H1 (cell line): ENCODE measurements around the gene ZNRF3. TPM values are rescaled to one million over a fixed set of nuclear protein-coding genes. Genes with fewer than 3 reads are reported as not detected.

ENCODE experiments used
- CTCF ChIA-PET: fragments of 300-600 bp; sonication (Branson Sonifier 250); formaldehyde crosslinking; loops from one replicate; lab custom pipeline; 2021; ENCODE audit not compliant: partially characterized antibody; lab: Charles Lee
- POLR2A ChIA-PET: fragments of 300-600 bp; sonication (Branson Sonifier 250); formaldehyde crosslinking; loops from one replicate; lab custom pipeline; 2021; ENCODE audit warnings: inconsistent platforms; ENCODE audit not compliant: partially characterized antibody; lab: Charles Lee
- DNase-seq, 2 experiments: peaks; one replicate each; pipeline versions ENCODE4 v3.0.0 to v3.0.0-alpha.2; 2010 to 2022; ENCODE audit warnings: low spot score in 2 of 2, low read depth in 1 of 2, mixed read lengths in 1 of 2
- FAIRE-seq: peaks from 2 replicates; lab custom pipeline; 2011; peaks lifted over from hg19 to GRCh38; lab: Jason Lieb, UNC
- H2AFZ ChIP-seq: 2 replicates; pipeline ENCODE4 v1.8.1; 2012; ENCODE audit warnings: low read length, inconsistent platforms
- H2AK5ac ChIP-seq: 2 replicates; pipeline ENCODE4 v1.6.1; 2013; ENCODE audit warnings: low read depth, low read length
- H2BK120ac ChIP-seq: replicated peaks from 2 replicates; pipeline ENCODE3; 2013; ENCODE audit warnings: low read depth, low read length, inconsistent platforms
- H2BK12ac ChIP-seq: 2 replicates; pipeline ENCODE4 v1.6.1; 2013; ENCODE audit warnings: low read depth, low read length
- H2BK15ac ChIP-seq: 2 replicates; pipeline ENCODE4 v1.6.1; 2013; ENCODE audit warnings: low read length
- H2BK20ac ChIP-seq: 2 replicates; pipeline ENCODE4 v1.6.1; 2013; ENCODE audit warnings: low read length
- H2BK5ac ChIP-seq: 2 replicates; pipeline ENCODE4 v1.6.1; 2013; ENCODE audit warnings: low read depth, low read length
- H3K14ac ChIP-seq: 2 replicates; pipeline ENCODE4 v1.6.1; 2013; ENCODE audit warnings: inconsistent platforms; ENCODE audit not compliant: insufficient read length
- H3K18ac ChIP-seq: 2 replicates; pipeline ENCODE4 v1.6.1; 2013; ENCODE audit warnings: low read length; ENCODE audit errors: extremely low read depth
- H3K23ac ChIP-seq: 2 replicates; pipeline ENCODE4 v1.6.1; 2013; ENCODE audit warnings: inconsistent platforms; ENCODE audit not compliant: insufficient read length
- H3K23me2 ChIP-seq: 2 replicates; pipeline ENCODE4 v1.6.1; 2013; ENCODE audit warnings: low read depth, low read length
- H3K27ac ChIP-seq: 2 replicates; pipeline ENCODE4 v1.6.1; 2011; ENCODE audit warnings: low read depth, low read length, inconsistent platforms
- H3K27me3 ChIP-seq, 4 experiments: replicated peaks in 1 of 4; 1 replicate in 1 of 4; 2 replicates in 3 of 4; pipeline versions ENCODE4 v1.6.1 to v1.8.1; 2011 to 2013; ENCODE audit warnings: low read length in 3 of 4, mild to moderate bottlenecking in 3 of 4, inconsistent platforms in 2 of 4, mixed read lengths in 2 of 4, moderate library complexity in 1 of 4; ENCODE audit not compliant: control insufficient read depth in 3 of 4, insufficient read depth in 3 of 4; ENCODE audit errors: extremely low read depth in 1 of 4
- H3K36me3 ChIP-seq, 4 experiments: 2 replicates each; pipeline versions ENCODE4 v1.6.1 to v1.8.1; 2011 to 2013; ENCODE audit warnings: mild to moderate bottlenecking in 4 of 4, low read length in 3 of 4, moderate library complexity in 2 of 4, control low read depth in 1 of 4, inconsistent platforms in 1 of 4; ENCODE audit not compliant: insufficient read depth in 4 of 4, control insufficient read depth in 2 of 4
- H3K4ac ChIP-seq: replicated peaks from 2 replicates; pipeline ENCODE3; 2013; ENCODE audit warnings: low read length, low read depth, mixed read lengths, inconsistent platforms; ENCODE audit not compliant: insufficient read length
- H3K4me1 ChIP-seq, 4 experiments: replicated peaks in 1 of 4; 1 replicate in 1 of 4; 2 replicates in 3 of 4; pipeline versions ENCODE4 v1.6.1 to v1.8.1; 2011 to 2013; ENCODE audit warnings: low read length in 3 of 4, inconsistent platforms in 2 of 4, mixed read lengths in 1 of 4; ENCODE audit not compliant: insufficient read depth in 4 of 4, control insufficient read depth in 3 of 4
- H3K4me2 ChIP-seq, 2 experiments: 2 replicates each; pipeline versions ENCODE4 v1.6.1 to v1.8.1; 2011 to 2013; ENCODE audit warnings: low read depth in 2 of 2, low read length in 2 of 2, control low read depth in 1 of 2, inconsistent platforms in 1 of 2, mild to moderate bottlenecking in 1 of 2; ENCODE audit not compliant: insufficient read depth in 1 of 2
- H3K4me3 ChIP-seq, 4 experiments: fragments of 200-600, 300-600 bp in 1 of 4; sonication (generic), shearing (Covaris generic), sonication (Bioruptor Twin) in 1 of 4; 2 replicates each; pipeline versions ENCODE4 v1.5.1 to v1.8.1; 2011 to 2016; ENCODE audit warnings: low read length in 4 of 4, low read depth in 3 of 4, control low read depth in 2 of 4, inconsistent platforms in 2 of 4, mild to moderate bottlenecking in 2 of 4, mixed read lengths in 1 of 4, moderate library complexity in 1 of 4; ENCODE audit not compliant: insufficient read depth in 2 of 4; ENCODE audit errors: extremely low read depth in 1 of 4
- H3K56ac ChIP-seq: replicated peaks from 2 replicates; pipeline ENCODE3; 2013; ENCODE audit warnings: low read depth, mild to moderate bottlenecking, mixed read lengths, low read length, inconsistent platforms; ENCODE audit not compliant: insufficient read length
- H3K79me1 ChIP-seq: 2 replicates; pipeline ENCODE4 v1.6.1; 2013; ENCODE audit warnings: low read depth, low read length, control low read depth
- H3K79me2 ChIP-seq, 2 experiments: 2 replicates each; pipeline versions ENCODE4 v1.6.1 to v1.8.1; 2012 to 2013; ENCODE audit warnings: low read length in 2 of 2, mild to moderate bottlenecking in 2 of 2, inconsistent platforms in 1 of 2; ENCODE audit not compliant: insufficient read depth in 2 of 2, control insufficient read depth in 1 of 2
- H3K9ac ChIP-seq, 4 experiments: replicated peaks in 1 of 4; 1 replicate in 1 of 4; 2 replicates in 3 of 4; pipeline versions ENCODE4 v1.6.1 to v1.8.1; 2011 to 2013; ENCODE audit warnings: low read depth in 3 of 4, low read length in 3 of 4, control low read depth in 2 of 4, mild to moderate bottlenecking in 2 of 4, moderate library complexity in 2 of 4, inconsistent platforms in 1 of 4; ENCODE audit errors: extremely low read depth in 1 of 4
- H3K9me3 ChIP-seq, 2 experiments: 2 replicates each; pipeline versions ENCODE4 v1.6.1 to v1.8.1; 2012 to 2013; ENCODE audit warnings: mild to moderate bottlenecking in 2 of 2, moderate library complexity in 2 of 2, control low read depth in 1 of 2, inconsistent platforms in 1 of 2, low read depth in 1 of 2, low read length in 1 of 2, mixed read lengths in 1 of 2; ENCODE audit not compliant: insufficient read depth in 2 of 2
- H4K20me1 ChIP-seq, 2 experiments: replicated peaks in 1 of 2; 2 replicates each; pipeline versions ENCODE3 to v1.8.1; 2011 to 2013; ENCODE audit warnings: inconsistent platforms in 2 of 2, low read length in 2 of 2, mild to moderate bottlenecking in 1 of 2; ENCODE audit not compliant: insufficient read depth in 2 of 2, control insufficient read depth in 1 of 2
- H4K5ac ChIP-seq: 2 replicates; pipeline ENCODE4 v1.6.1; 2013; ENCODE audit warnings: low read length, low read depth, mixed read lengths, inconsistent platforms; ENCODE audit not compliant: insufficient read length
- H4K8ac ChIP-seq: 2 replicates; pipeline ENCODE4 v1.8.0; 2013; ENCODE audit warnings: mild to moderate bottlenecking, moderate library complexity, low read length, inconsistent platforms; ENCODE audit not compliant: insufficient read depth; ENCODE audit errors: extremely low read depth
- H4K91ac ChIP-seq: replicated peaks from 2 replicates; pipeline ENCODE3; 2013; ENCODE audit warnings: low read length, mixed read lengths, inconsistent platforms; ENCODE audit not compliant: insufficient read length
- GTF2F1 ChIP-seq: IDR thresholded peaks from 2 replicates; pipeline ENCODE4 v1.6.1; 2012; ENCODE audit warnings: low read depth, low read length, improper control_type of control experiment, borderline replicate concordance
- HDAC2 ChIP-seq, 2 experiments: fragments of 300-600 bp in 1 of 2; sonication (generic) in 1 of 2; IDR thresholded peaks; 2 replicates each; pipeline ENCODE4 v1.6.1; 2011 to 2012; ENCODE audit warnings: low read depth in 2 of 2, low read length in 2 of 2, mild to moderate bottlenecking in 2 of 2, moderate library complexity in 2 of 2, borderline replicate concordance in 1 of 2, inconsistent platforms in 1 of 2
- RXRA ChIP-seq: IDR thresholded peaks from 2 replicates; pipeline ENCODE4 v1.6.1; 2011; ENCODE audit warnings: low read depth, mild to moderate bottlenecking, low read length, moderate library complexity; ENCODE audit not compliant: insufficient read depth
- SIRT6 ChIP-seq: IDR thresholded peaks from one replicate; pipeline ENCODE4 v1.7.1; 2012; ENCODE audit warnings: low read length, inconsistent platforms
- WGBS, 2 experiments: shearing (Covaris generic) in 1 of 2; methylation state at CpG; one replicate each; pipeline versions ENCODE4 v1.1.6 to v1.1.7; 2013 to 2015; ENCODE audit warnings: low lambda C conversion rate in 2 of 2, mixed read lengths in 2 of 2, inconsistent platforms in 1 of 2, low coverage in 1 of 2, missing lambda C conversion rate in 1 of 2; ENCODE audit not compliant: insufficient replicate concordance in 2 of 2, insufficient coverage in 1 of 2, insufficient read length in 1 of 2; ENCODE audit errors: extremely low coverage in 1 of 2, missing lambda C conversion rate in 1 of 2; 5-methylcytosine and 5-hydroxymethylcytosine counted together
- polyA plus RNA-seq, 7 experiments: library from polyadenylated mRNA; depleted of rRNA in 3 of 7; stranded (reverse) in 5 of 7; unstranded in 2 of 7; fragments of >200 nt in 5 of 7; fragments of 200-250 nt in 2 of 7; gene quantifications; 1 replicate in 5 of 7; 2 replicates in 1 of 7; 4 replicates in 1 of 7; pipeline versions ENCODE4 v1.2.1 to v1.2.3, GENCODE V29; 2011 to 2013; ENCODE audit warnings: missing spikeins in 2 of 7, mixed read lengths in 2 of 7
- total RNA-seq: library from RNA; stranded (reverse); fragmentation: NEBNext Ultra II Directional; extraction: Animal tissue kit (Norgen Biotek cat#: 25700); gene quantifications from 2 replicates; pipeline ENCODE4 v1.2.1, GENCODE V29; 2021

Gene ZNRF3
- total and polyA plus RNA-seq, 2 of the 8 experiments (the other 6 are each of a cell fraction or from before 2014, with no cell fraction given): 14.1 to 21.7 TPM

- Histone ChIP-seq H3K27me3 (no peaks in the 10 kb centered on the region), H2BK12ac (no peak overlapping the region), H3K4me2 (no peak overlapping the region), H4K5ac (no peak overlapping the region), H3K23ac (no peak overlapping the region), H3K23me2 (no peaks in the 10 kb centered on the region), H3K9me3 (no peaks in the 10 kb centered on the region), H3K18ac (no peak overlapping the region), H3K4me3 (no peak overlapping the region), H4K91ac (no peak overlapping the region), H2BK120ac (no peak overlapping the region), H3K9ac (no peak overlapping the region), H2BK5ac (no peak overlapping the region), H3K27ac (no peak overlapping the region), H3K79me2 (no peaks in the 10 kb centered on the region), H4K20me1 (no peaks in the 10 kb centered on the region), H3K36me3 (no peaks in the 10 kb centered on the region), H3K56ac (no peak overlapping the region), H2AK5ac (no peak overlapping the region), H2BK15ac (no peak overlapping the region), H2BK20ac (no peak overlapping the region), H2AFZ (no peak overlapping the region), H4K8ac (no peak overlapping the region), H3K4me1 (peaks cover 1 to 5% (median 3%) of the 10 kb centered on the region in 4 experiments; a peak in 4 of 7 replicates), H3K79me1 (no peaks in the 10 kb centered on the region; the same call in 1 of the 2 replicates), H3K14ac (no peak overlapping the region), H3K4ac (no peak overlapping the region)
- WGBS, 2 experiments: 91% methylated on average over 3 of the region's 3 CpGs; no CpG with 5 or more reads in 1 of the 2 experiments
- TF ChIP-seq RXRA (no peak), HDAC2 (IDR thresholded peaks at IDR 0.05; ENCODE audit: borderline replicate concordance in 1 of 2, low read depth in 2 of 2, low read length in 2 of 2) (no peak), GTF2F1 (no peak), SIRT6 (no peak)
- CTCF ChIA-PET: interaction anchor here (0.6 to 1.3 kb wide), 5 partner anchors 10 to 252 kb away, joined by 3 to 6 read pairs (median 3); no protein-coding TSS in a partner anchor
- POLR2A ChIA-PET: no interaction called here
- no peak for DNase-seq
- no peak for FAIRE-seq
These were observed 198.3 kb downstream of the ZNRF3 start for GRCh38 chr22:29081517-29082236.
